PC-9 (cell line): ENCODE data around the gene PEX14. TPM values are rescaled to one million over a fixed set of nuclear protein-coding genes. Genes with fewer than 3 reads are reported as not detected.

Source experiments
- BruUV-seq: library from RNA; stranded (reverse); fragments of 400-500 nt; replicated peaks from 2 replicates; lab custom pipeline; 2021; lab: Mats Ljungman, UMichigan
- CTCF ChIA-PET: fragments of 300-600 bp; sonication (Branson Sonifier 250); formaldehyde crosslinking; loops from one replicate; lab custom pipeline; 2022; ENCODE audit warnings: antibody characterized with exemption; lab: Charles Lee
- POLR2A ChIA-PET: fragments of 300-600 bp; sonication (Branson Sonifier 250); formaldehyde crosslinking; loops from one replicate; lab custom pipeline; 2022; ENCODE audit warnings: antibody characterized with exemption; ENCODE audit not compliant: unreplicated experiment; lab: Charles Lee
- DNase-seq, 2 experiments: peaks; one replicate each; pipeline versions ENCODE4 v3.0.0 to v3.0.0-alpha.2; 2015 to 2022; ENCODE audit warnings: mixed read lengths in 1 of 2
- H2AFZ ChIP-seq: fragments of 200-600 bp; sonication (generic); 2 replicates; pipeline ENCODE4 v1.8.1; 2017; ENCODE audit warnings: antibody characterized with exemption
- H3F3A ChIP-seq: fragments of 200-600 bp; sonication (generic); 2 replicates; pipeline ENCODE4 v1.8.1; 2017; ENCODE audit warnings: antibody characterized with exemption, mild to moderate bottlenecking, low read depth; ENCODE audit not compliant: insufficient read depth
- H3K27ac ChIP-seq: fragments of 200-600 bp; sonication (generic); 2 replicates; pipeline ENCODE4 v1.6.1; 2016; ENCODE audit warnings: mixed run types
- H3K27me3 ChIP-seq: fragments of 200-600 bp; sonication (generic); 2 replicates; pipeline ENCODE4 v1.6.1; 2016; ENCODE audit warnings: low read depth, mixed run types; ENCODE audit not compliant: insufficient read depth
- H3K36me3 ChIP-seq: fragments of 200-600 bp; sonication (generic); 2 replicates; pipeline ENCODE4 v1.6.1; 2016; ENCODE audit warnings: low read depth, mixed run types
- H3K4me1 ChIP-seq: fragments of 200-600 bp; sonication (generic); replicated peaks from 2 replicates; pipeline ENCODE4 v1.6.1; 2016; ENCODE audit warnings: mixed run types; ENCODE audit not compliant: insufficient read depth
- H3K4me2 ChIP-seq: fragments of 200-600 bp; sonication (generic); 2 replicates; pipeline ENCODE4 v1.6.1; 2017; ENCODE audit warnings: mixed run types
- H3K4me3 ChIP-seq: fragments of 200-600 bp; sonication (generic); 2 replicates; pipeline ENCODE4 v1.6.1; 2016; ENCODE audit warnings: mixed run types
- H3K79me2 ChIP-seq: fragments of 200-600 bp; sonication (generic); 2 replicates; pipeline ENCODE4 v1.6.1; 2017; ENCODE audit warnings: low read depth, mixed run types
- H3K9me2 ChIP-seq: fragments of 200-600 bp; sonication (generic); 2 replicates; pipeline ENCODE4 v1.8.1; 2017; ENCODE audit warnings: mild to moderate bottlenecking; ENCODE audit not compliant: insufficient read depth
- H3K9me3 ChIP-seq: fragments of 200-600 bp; sonication (generic); 2 replicates; pipeline ENCODE4 v1.8.1; 2016; ENCODE audit warnings: low read depth; ENCODE audit not compliant: insufficient read depth
- H4K20me1 ChIP-seq: fragments of 200-600 bp; sonication (generic); 2 replicates; pipeline ENCODE4 v1.8.1; 2017; ENCODE audit not compliant: insufficient read depth
- EZH2 ChIP-seq: fragments of 200-600 bp; sonication (generic); IDR thresholded peaks from 2 replicates; pipeline ENCODE4 v1.8.0; 2017; ENCODE audit warnings: antibody characterized with exemption, low read depth
- intact Hi-C: fragments of 100-400 bp; cut with micrococcal nuclease; formaldehyde crosslinking; loops from one replicate; pipeline ENCODE4 v1.10.0; 2022; ENCODE audit not compliant: unreplicated experiment
- total RNA-seq: library from RNA; stranded (reverse); gene quantifications from 2 replicates; pipeline ENCODE4 v1.2.3, GENCODE V29; 2021
- TF ChIP-seq, protein P1 (sequence below): fragments of 200-600 bp; sonication (generic); conservative IDR thresholded peaks from 2 replicates; pipeline ENCODE4 v1.6.1; 2017; ENCODE audit warnings: mixed run types, antibody characterized with exemption, mild to moderate bottlenecking, moderate library complexity

Gene PEX14
- total RNA-seq, 1 experiment from 2014 or later: 28.3 TPM

DNA sequence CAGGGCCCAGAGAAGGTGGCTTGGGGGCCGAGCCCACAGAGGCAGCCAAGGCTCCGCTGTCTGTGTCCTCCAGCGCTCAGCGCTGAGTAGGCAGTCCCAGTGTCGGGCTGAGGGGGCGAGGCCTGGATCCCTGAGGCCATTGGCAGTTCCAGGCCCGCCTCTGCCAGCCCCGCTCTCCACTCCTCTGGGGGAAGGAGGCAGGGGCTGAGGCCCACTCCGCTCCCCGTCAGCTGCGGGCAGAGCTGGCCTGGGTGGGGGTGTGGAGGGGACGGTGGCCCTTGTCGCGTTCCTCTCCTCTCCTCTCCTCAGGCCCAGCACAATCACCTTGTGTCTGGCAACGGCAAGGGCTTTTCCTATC, 188.9 kb downstream of the PEX14 start:
- Histone ChIP-seq H3K36me3 (no peaks in the 10 kb centered on the region), H3K9me3 (no peaks in the 10 kb centered on the region), H3K9me2 (no peaks in the 10 kb centered on the region), H2AFZ (no peak overlapping the region), H3K27ac (no peak overlapping the region), H3K4me2 (no peak overlapping the region), H3K79me2 (no peaks in the 10 kb centered on the region), H3K27me3 (no peaks in the 10 kb centered on the region), H4K20me1 (no peaks in the 10 kb centered on the region), H3F3A (no peaks in the 10 kb centered on the region), H3K4me3 (no peak overlapping the region), H3K4me1 (no peaks in the 10 kb centered on the region)
- ChIA-PET POLR2A (no interaction called here), CTCF (interaction anchor here (0.6 kb wide), 1 partner anchor 1163 kb away, joined by 3 read pairs; no protein-coding TSS in a partner anchor)
- TF ChIP-seq, protein P1, sequence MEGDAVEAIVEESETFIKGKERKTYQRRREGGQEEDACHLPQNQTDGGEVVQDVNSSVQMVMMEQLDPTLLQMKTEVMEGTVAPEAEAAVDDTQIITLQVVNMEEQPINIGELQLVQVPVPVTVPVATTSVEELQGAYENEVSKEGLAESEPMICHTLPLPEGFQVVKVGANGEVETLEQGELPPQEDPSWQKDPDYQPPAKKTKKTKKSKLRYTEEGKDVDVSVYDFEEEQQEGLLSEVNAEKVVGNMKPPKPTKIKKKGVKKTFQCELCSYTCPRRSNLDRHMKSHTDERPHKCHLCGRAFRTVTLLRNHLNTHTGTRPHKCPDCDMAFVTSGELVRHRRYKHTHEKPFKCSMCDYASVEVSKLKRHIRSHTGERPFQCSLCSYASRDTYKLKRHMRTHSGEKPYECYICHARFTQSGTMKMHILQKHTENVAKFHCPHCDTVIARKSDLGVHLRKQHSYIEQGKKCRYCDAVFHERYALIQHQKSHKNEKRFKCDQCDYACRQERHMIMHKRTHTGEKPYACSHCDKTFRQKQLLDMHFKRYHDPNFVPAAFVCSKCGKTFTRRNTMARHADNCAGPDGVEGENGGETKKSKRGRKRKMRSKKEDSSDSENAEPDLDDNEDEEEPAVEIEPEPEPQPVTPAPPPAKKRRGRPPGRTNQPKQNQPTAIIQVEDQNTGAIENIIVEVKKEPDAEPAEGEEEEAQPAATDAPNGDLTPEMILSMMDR: no peak
- TF ChIP-seq EZH2: no peak
- intact Hi-C loops: no loop called here
- no TSS peak for BruUV-seq
- DNase-seq: no peak

DNA sequence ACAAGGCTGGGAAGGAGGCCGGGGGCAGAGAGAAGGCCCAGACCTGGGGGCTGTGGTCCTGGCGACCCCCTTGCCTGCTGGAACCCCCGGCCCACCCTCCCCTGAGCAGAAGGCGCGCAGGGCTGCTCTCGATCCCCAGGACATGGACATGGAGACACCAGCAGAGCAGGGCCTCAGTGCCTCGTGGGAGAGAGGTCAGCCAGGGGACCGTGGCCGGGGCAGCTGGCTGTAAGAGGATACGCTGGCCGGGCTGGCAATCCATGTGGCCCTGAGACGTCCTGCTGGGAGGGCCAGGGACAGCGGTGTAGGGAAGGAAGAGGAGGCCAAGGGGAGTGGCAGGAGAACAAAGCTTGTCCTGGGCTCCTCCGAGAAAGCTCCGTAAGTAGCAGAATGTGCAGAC, 189.5 kb downstream of the PEX14 start:
- Histone ChIP-seq H3K27me3 (no peaks in the 10 kb centered on the region), H3F3A (no peaks in the 10 kb centered on the region), H3K27ac (no peak overlapping the region), H3K4me1 (no peaks in the 10 kb centered on the region), H2AFZ (no peak overlapping the region), H3K79me2 (no peaks in the 10 kb centered on the region), H3K4me3 (no peak overlapping the region), H3K9me2 (no peaks in the 10 kb centered on the region), H3K36me3 (no peaks in the 10 kb centered on the region), H3K9me3 (no peaks in the 10 kb centered on the region), H3K4me2 (no peak overlapping the region), H4K20me1 (no peaks in the 10 kb centered on the region)
- BruUV-seq: no TSS peak
- POLR2A ChIA-PET: no interaction called here
- intact Hi-C loops: no loop called here
- TF ChIP-seq, protein P1: no peak
- TF ChIP-seq EZH2: no peak
- DNase-seq: no peak
- CTCF ChIA-PET: interaction anchor here (0.6 kb wide), 1 partner anchor 1162 kb away, joined by 3 read pairs; no protein-coding TSS in a partner anchor

DNA sequence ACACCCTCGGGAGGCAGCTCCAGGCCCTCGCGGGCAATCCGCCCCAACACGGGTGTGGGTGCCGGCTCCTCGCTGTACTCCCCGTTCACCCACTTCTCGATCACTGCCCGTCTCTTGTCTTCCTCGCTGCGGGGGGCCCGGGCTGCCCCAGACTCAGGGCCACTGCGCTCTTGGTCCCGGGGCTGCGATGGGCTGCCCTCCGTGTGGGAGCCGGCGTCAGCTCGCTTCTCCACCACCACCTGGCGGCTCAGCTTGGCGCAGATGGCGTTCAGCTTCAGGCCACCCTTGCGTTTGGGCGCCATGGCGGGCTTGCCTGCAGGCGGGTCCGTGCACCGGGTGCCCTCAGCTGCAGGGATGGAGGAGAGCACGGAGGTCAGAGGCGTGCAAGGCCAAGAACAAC, 190.5 kb downstream of the PEX14 start:
- Histone ChIP-seq H3K9me2 (no peaks in the 10 kb centered on the region), H4K20me1 (no peaks in the 10 kb centered on the region), H3K27me3 (no peaks in the 10 kb centered on the region), H3K27ac (no peak overlapping the region), H3K79me2 (no peaks in the 10 kb centered on the region), H3K36me3 (no peaks in the 10 kb centered on the region), H3F3A (no peaks in the 10 kb centered on the region), H3K4me2 (no peak overlapping the region), H2AFZ (no peak overlapping the region), H3K9me3 (no peaks in the 10 kb centered on the region), H3K4me1 (no peaks in the 10 kb centered on the region), H3K4me3 (no peak overlapping the region)
- ChIA-PET CTCF (no interaction called here), POLR2A (no interaction called here)
- no peak for DNase-seq
- no TSS peak for BruUV-seq
- intact Hi-C loops: no loop called here
- TF ChIP-seq, protein P1: no peak
- no peak for TF ChIP-seq EZH2
